IMR-90 (cell line): Measurements from ENCODE around the gene GCK. TPM values are rescaled to one million over a fixed set of nuclear protein-coding genes. Genes with fewer than 3 reads are reported as not detected.

ENCODE experiments used
- ATAC-seq: fragments of 200-7000 bp; cut with Tn5 transposase; 2 replicates; pipeline ENCODE4 v1.9.1; 2020; ENCODE audit warnings: low read depth, mild to moderate bottlenecking, moderate library complexity
- BruUV-seq: library from RNA; stranded (reverse); fragments of 400-500 nt; replicated peaks from 2 replicates; lab custom pipeline; 2021; lab: Mats Ljungman, UMichigan
- CTCF ChIA-PET: fragments of 300-600 bp; formaldehyde crosslinking; extraction: SDS; loops from one replicate; lab custom pipeline; 2021; ENCODE audit warnings: antibody characterized with exemption; lab: Yijun Ruan, JAX
- POLR2A ChIA-PET: fragments of 300-600 bp; sonication (Branson Sonifier 250); formaldehyde crosslinking; loops from one replicate; lab custom pipeline; 2022; ENCODE audit warnings: antibody characterized with exemption; ENCODE audit not compliant: unreplicated experiment; lab: Charles Lee
- DNase-seq: peaks from one replicate; pipeline ENCODE4 v3.0.0; 2013
- H2AFZ ChIP-seq: replicated peaks from 2 replicates; pipeline ENCODE3; 2013; ENCODE audit warnings: low read length, mild to moderate bottlenecking; ENCODE audit not compliant: poor library complexity
- H2AK5ac ChIP-seq: 2 replicates; pipeline ENCODE4 v1.6.1; 2013; ENCODE audit warnings: low read depth, low read length, inconsistent platforms
- H2AK9ac ChIP-seq: replicated peaks from 2 replicates; pipeline ENCODE3; 2013; ENCODE audit warnings: mild to moderate bottlenecking, low read depth, low read length, moderate library complexity; ENCODE audit not compliant: poor library complexity
- H2BK120ac ChIP-seq: 2 replicates; pipeline ENCODE4 v1.6.1; 2013; ENCODE audit warnings: low read depth, low read length, inconsistent platforms
- H2BK15ac ChIP-seq: 3 replicates; pipeline ENCODE4 v1.6.1; 2013; ENCODE audit warnings: low read depth, low read length, inconsistent platforms
- H2BK20ac ChIP-seq: 2 replicates; pipeline ENCODE4 v1.6.1; 2013; ENCODE audit warnings: low read depth, mild to moderate bottlenecking, inconsistent platforms, low read length, moderate library complexity
- H2BK5ac ChIP-seq: 2 replicates; pipeline ENCODE4 v1.6.1; 2013; ENCODE audit warnings: mild to moderate bottlenecking, low read depth, low read length, inconsistent platforms; ENCODE audit not compliant: poor library complexity, severe bottlenecking
- H3K14ac ChIP-seq: replicated peaks from 2 replicates; pipeline ENCODE4 v1.6.1; 2013; ENCODE audit warnings: low read depth, low read length, inconsistent platforms
- H3K18ac ChIP-seq: 2 replicates; pipeline ENCODE4 v1.6.1; 2013; ENCODE audit warnings: low read depth, low read length, control low read depth
- H3K23ac ChIP-seq: 2 replicates; pipeline ENCODE4 v1.6.1; 2013; ENCODE audit warnings: low read depth, low read length, inconsistent platforms
- H3K27ac ChIP-seq: 2 replicates; pipeline ENCODE4 v1.5.1; 2013; ENCODE audit warnings: mild to moderate bottlenecking, control low read depth, low read length; ENCODE audit not compliant: insufficient read depth
- H3K27me3 ChIP-seq: 2 replicates; pipeline ENCODE4 v1.6.1; 2013; ENCODE audit warnings: low read length; ENCODE audit not compliant: control insufficient read depth, insufficient read depth
- H3K36me3 ChIP-seq: 2 replicates; pipeline ENCODE4 v1.6.1; 2013; ENCODE audit warnings: low read length, mixed read lengths; ENCODE audit not compliant: control insufficient read depth, insufficient read depth
- H3K4ac ChIP-seq: 2 replicates; pipeline ENCODE4 v1.6.1; 2013; ENCODE audit warnings: low read depth, low read length, inconsistent platforms
- H3K4me1 ChIP-seq: 2 replicates; pipeline ENCODE4 v1.6.1; 2013; ENCODE audit warnings: low read length, mixed read lengths; ENCODE audit not compliant: control insufficient read depth, insufficient read depth
- H3K4me2 ChIP-seq: 2 replicates; pipeline ENCODE4 v1.6.1; 2013; ENCODE audit warnings: low read depth, mild to moderate bottlenecking, control low read depth, low read length, moderate library complexity
- H3K4me3 ChIP-seq: 2 replicates; pipeline ENCODE4 v1.5.1; 2013; ENCODE audit warnings: low read depth, mild to moderate bottlenecking, control low read depth, low read length, moderate library complexity; ENCODE audit not compliant: insufficient read depth
- H3K56ac ChIP-seq: 2 replicates; pipeline ENCODE4 v1.6.1; 2013; ENCODE audit warnings: low read length, inconsistent platforms; ENCODE audit not compliant: insufficient read depth; ENCODE audit errors: extremely low read depth
- H3K79me1 ChIP-seq, 2 experiments: 2 replicates each; pipeline ENCODE4 v1.6.1; 2013; ENCODE audit warnings: low read length in 2 of 2, inconsistent platforms in 1 of 2, low read depth in 1 of 2
- H3K9ac ChIP-seq: 2 replicates; pipeline ENCODE4 v1.6.1; 2013; ENCODE audit warnings: low read depth, low read length, control low read depth
- H3K9me1 ChIP-seq: 2 replicates; pipeline ENCODE4 v1.6.1; 2013; ENCODE audit warnings: low read length, inconsistent platforms; ENCODE audit not compliant: insufficient read depth
- H3K9me3 ChIP-seq: 2 replicates; pipeline ENCODE4 v1.6.1; 2013; ENCODE audit warnings: low read length; ENCODE audit not compliant: control insufficient read depth, insufficient read depth
- H4K20me1 ChIP-seq: 2 replicates; pipeline ENCODE4 v1.6.1; 2013; ENCODE audit warnings: low read length, inconsistent platforms; ENCODE audit not compliant: insufficient read depth
- H4K5ac ChIP-seq: 2 replicates; pipeline ENCODE4 v1.6.1; 2013; ENCODE audit warnings: mild to moderate bottlenecking, low read depth, low read length, control low read depth
- H4K8ac ChIP-seq, 2 experiments: 2 replicates each; pipeline ENCODE4 v1.6.1; 2013; ENCODE audit warnings: low read depth in 2 of 2, low read length in 2 of 2, control low read depth in 1 of 2, inconsistent platforms in 1 of 2
- H4K91ac ChIP-seq: 2 replicates; pipeline ENCODE4 v1.6.1; 2013; ENCODE audit warnings: low read depth, low read length, inconsistent platforms; ENCODE audit not compliant: insufficient read depth
- POLR2A ChIP-seq: IDR thresholded peaks from 2 replicates; pipeline ENCODE4 v1.6.1; 2012; ENCODE audit warnings: mild to moderate bottlenecking, low read depth, low read length
- RAD21 ChIP-seq: IDR thresholded peaks from 2 replicates; pipeline ENCODE4 v1.6.1; 2012; ENCODE audit warnings: low read length, improper control_type of control experiment
- RCOR1 ChIP-seq: IDR thresholded peaks from 2 replicates; pipeline ENCODE4 v1.6.1; 2012; ENCODE audit warnings: mild to moderate bottlenecking, low read length, improper control_type of control experiment; ENCODE audit not compliant: insufficient replicate concordance
- SMC3 ChIP-seq: fragments of 150-350 bp; IDR thresholded peaks from 2 replicates; pipeline ENCODE4 v1.6.1; 2016; ENCODE audit warnings: low read depth, mild to moderate bottlenecking, antibody characterized with exemption, low read length, moderate library complexity
- USF2 ChIP-seq: fragments of 150-350 bp; IDR thresholded peaks from 2 replicates; pipeline ENCODE4 v1.6.1; 2017; ENCODE audit warnings: mild to moderate bottlenecking, antibody characterized with exemption, low read length, low read depth
- WGBS, 2 experiments: methylation state at CpG; one replicate each; pipeline versions ENCODE4 v1.1.5 to v1.1.7; 2013; ENCODE audit warnings: missing lambda C conversion rate in 2 of 2; ENCODE audit not compliant: insufficient read length in 1 of 2; ENCODE audit errors: extremely low coverage in 2 of 2; 5-methylcytosine and 5-hydroxymethylcytosine counted together
- dilution Hi-C: fragments of 300-500 bp; cut with HindIII; formaldehyde crosslinking; loops from one replicate; pipeline ENCODE4 v1.14.3; 2018; ENCODE audit warnings: low sequenced_read_pairs; ENCODE audit not compliant: unreplicated experiment
- in situ Hi-C: fragments of 300-500 bp; cut with MboI; formaldehyde crosslinking; loops from 3 replicates; pipeline ENCODE4 v1.14.3; 2019; ENCODE audit warnings: low sequenced_read_pairs, inconsistent platforms, mixed read lengths
- intact Hi-C: fragments of 100-400 bp; cut with micrococcal nuclease; formaldehyde crosslinking; loops from 2 replicates; pipeline ENCODE4 v1.10.0; 2022
- polyA plus RNA-seq, 3 experiments: library from polyadenylated mRNA; depleted of rRNA; stranded (reverse); fragments of >200 nt; gene quantifications; 2 replicates each; pipeline ENCODE4 v1.2.3, GENCODE V29; 2012; ENCODE audit warnings: low replicate concordance in 1 of 3
- total RNA-seq: library from RNA; depleted of rRNA; stranded (reverse); fragments of >200 nt; gene quantifications from 2 replicates; pipeline ENCODE4 v1.2.3, GENCODE V29; 2012

GCK gene
- total and polyA plus RNA-seq, 2 of the 4 experiments (the other 2 are of a cell fraction): 0.14 to 0.18 TPM

GRCh38 chr7:44095781-44096180 is 93.5 kb downstream of the GCK start:
- ChIA-PET POLR2A (no interaction called here), CTCF (no interaction called here)
- no peaks in the 10 kb centered on the region for H4K20me1 ChIP-seq
- H2AK9ac ChIP-seq: no peak overlapping the region
- H3K9ac ChIP-seq: no peak overlapping the region
- H2AFZ ChIP-seq: no peak overlapping the region
- H3K4me1 ChIP-seq: peaks cover 12% of the 10 kb centered on the region
- H3K79me1 ChIP-seq: no peaks in the 10 kb centered on the region
- no peak overlapping the region for H2BK15ac ChIP-seq
- H3K4me3 ChIP-seq: no peak overlapping the region
- H3K4me2 ChIP-seq: no peak overlapping the region
- TF ChIP-seq RAD21: no peak
- no peak for TF ChIP-seq POLR2A
- TF ChIP-seq SMC3: no peak
- TF ChIP-seq RCOR1: no peak
- no peak for TF ChIP-seq USF2
- H2AK5ac ChIP-seq: no peak overlapping the region
- H3K27me3 ChIP-seq: no peaks in the 10 kb centered on the region
- no peak overlapping the region for H3K27ac ChIP-seq
- in situ Hi-C loops: no loop called here
- intact Hi-C loops: no loop called here
- dilution Hi-C loops: no loop called here
- peaks cover 7% of the 10 kb centered on the region; the same call in 1 of the 2 replicates for H3K9me1 ChIP-seq
- H2BK5ac ChIP-seq: no peak overlapping the region
- no peaks in the 10 kb centered on the region for H3K9me3 ChIP-seq
- H4K5ac ChIP-seq: no peak overlapping the region
- BruUV-seq: no TSS peak
- H2BK120ac ChIP-seq: no peak overlapping the region
- no peaks in the 10 kb centered on the region for H3K36me3 ChIP-seq
- no peak overlapping the region for H3K14ac ChIP-seq
- H3K23ac ChIP-seq: no peak overlapping the region
- H3K18ac ChIP-seq: no peak overlapping the region
- WGBS, 2 experiments: no CpG with 5 or more reads among the region's 3 CpGs
- DNase-seq (no peak), ATAC-seq (no peak)
- no peak overlapping the region for H3K56ac ChIP-seq
- H4K8ac ChIP-seq: no peak overlapping the region
- no peak overlapping the region for H2BK20ac ChIP-seq
- H4K91ac ChIP-seq: no peak overlapping the region
- no peak overlapping the region for H3K4ac ChIP-seq
